Gastroesophageal sphincter (tissue), 4 donors: Measurements from ENCODE around the gene ITGA8. TPM values are rescaled to one million over a fixed set of nuclear protein-coding genes. Genes with fewer than 3 reads are reported as not detected.
"Not testable (repeated sequence)": the region's sequence is repeated elsewhere in the genome, so short reads cannot be mapped to it uniquely, and the experiment has no call there.

Experiments used
- ATAC-seq: fragments of 150-250 bp; one replicate; pipeline ENCODE4 v1.9.1; 2016; ENCODE audit warnings: mild to moderate bottlenecking, moderate library complexity
- H3K27ac ChIP-seq, 4 donors: fragments of 200-600 bp; sonication (generic) in 3 of 4; 1 replicate in 3 of 4; 2 replicates in 1 of 4; pipeline ENCODE4 v1.5.1; 2016 to 2019
- H3K27me3 ChIP-seq: fragments of 200-600 bp; sonication (generic); one replicate; pipeline ENCODE4 v1.5.1; 2019
- H3K36me3 ChIP-seq, 2 donors: fragments of 200-600 bp; sonication (generic); one replicate each; pipeline ENCODE4 v1.5.1; 2019; ENCODE audit warnings: control low read depth in 1 of 2
- H3K4me1 ChIP-seq, 3 donors: fragments of 200-600 bp; sonication (generic); 1 replicate in 2 of 3; 2 replicates in 1 of 3; pipeline ENCODE4 v1.5.1; 2016 to 2019; ENCODE audit warnings: control low read depth in 2 of 3
- H3K4me3 ChIP-seq, 2 donors: fragments of 200-600 bp; sonication (generic); one replicate each; pipeline ENCODE4 v1.5.1; 2019; ENCODE audit warnings: mild to moderate bottlenecking in 1 of 2, moderate library complexity in 1 of 2
- H3K9me3 ChIP-seq, 3 donors: fragments of 200-600 bp; sonication (generic); one replicate each; pipeline ENCODE4 v1.5.1; 2017 to 2019; ENCODE audit warnings: control low read depth in 2 of 3
- EP300 ChIP-seq: sonication (generic); formaldehyde crosslinking; IDR thresholded peaks from one replicate; pipeline ENCODE4 v1.6.1; 2017; ENCODE audit warnings: antibody characterized with exemption, mild to moderate bottlenecking
- POLR2A ChIP-seq, 2 donors: fragments of 450-650 bp; IDR thresholded peaks; one replicate each; pipeline ENCODE4 v1.6.1; 2017; ENCODE audit warnings: antibody characterized with exemption in 2 of 2, mild to moderate bottlenecking in 2 of 2, moderate library complexity in 1 of 2
- POLR2AphosphoS5 ChIP-seq: sonication (generic); formaldehyde crosslinking; IDR thresholded peaks from one replicate; pipeline ENCODE4 v1.6.1; 2017; ENCODE audit warnings: antibody characterized with exemption
- WGBS, 2 donors: methylation state at CpG; one replicate each; pipeline ENCODE4 v1.1.5; 2018; ENCODE audit warnings: low coverage in 1 of 2; 5-methylcytosine and 5-hydroxymethylcytosine counted together
- total RNA-seq, 4 donors: library from RNA; depleted of rRNA; stranded (reverse); fragments of >200 nt; gene quantifications; one replicate each; pipeline ENCODE4 v1.1.0, GENCODE V29; 2016
- TF ChIP-seq, protein P1 (sequence below), 4 experiments: fragments of 200-600 bp in 2 of 4; fragments of 450-650 bp in 2 of 4; sonication (generic) in 1 of 4; IDR thresholded peaks; one replicate each; pipeline ENCODE4 v1.5.1; 2017 to 2019; ENCODE audit warnings: antibody characterized with exemption in 4 of 4, mild to moderate bottlenecking in 2 of 4, moderate library complexity in 2 of 4

ITGA8 gene
- total RNA-seq, 4 donors from 2014 or later, result 37.6 to 667 (median 310) TPM

DNA sequence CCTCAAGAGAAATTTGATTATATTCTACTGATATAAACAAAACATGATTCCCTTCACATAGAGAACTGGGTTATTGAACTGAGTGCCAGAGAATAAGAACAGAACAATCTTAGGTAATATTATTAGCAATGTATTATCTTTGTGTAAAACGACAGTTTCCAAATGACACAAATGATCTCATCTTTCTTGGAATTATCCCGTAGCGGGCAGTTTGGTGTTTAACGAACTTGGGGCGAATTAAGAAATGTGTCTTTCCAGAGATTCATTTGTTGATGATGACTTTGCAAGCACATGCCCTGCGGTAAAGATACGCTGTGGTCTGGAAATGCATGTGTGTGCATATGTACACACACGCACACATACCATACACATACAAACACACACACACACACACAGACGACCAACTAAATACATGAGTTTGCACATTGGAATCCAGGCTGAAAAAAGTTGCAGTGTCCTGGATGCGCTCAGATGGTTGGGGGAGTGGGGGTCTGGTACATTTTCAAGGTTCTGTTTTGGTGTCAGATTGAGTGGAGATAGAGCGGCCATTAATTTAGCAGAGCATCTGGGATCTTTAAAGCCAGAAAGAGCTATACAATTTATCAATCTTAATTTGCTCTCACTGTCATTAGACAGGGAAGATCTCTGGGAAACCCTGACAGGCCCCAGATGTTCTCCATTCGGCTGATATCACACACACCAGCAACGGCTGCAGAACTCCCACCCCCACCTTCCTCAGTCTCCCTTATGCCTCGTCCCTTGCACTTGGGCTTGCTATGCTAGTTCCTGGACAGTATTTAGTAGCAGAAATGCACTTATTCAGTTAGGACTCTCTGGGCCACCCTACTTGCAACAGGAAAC is 236.3 kb downstream of the ITGA8 start:
- ATAC-seq, result no peak
- 33 to 53% methylated on average over 8 to 14 of the region's 14 CpGs for WGBS, 2 donors
- peaks cover 0 to 24% (median 0%) of the 10 kb centered on the region in 3 donors for H3K4me1 ChIP-seq

DNA sequence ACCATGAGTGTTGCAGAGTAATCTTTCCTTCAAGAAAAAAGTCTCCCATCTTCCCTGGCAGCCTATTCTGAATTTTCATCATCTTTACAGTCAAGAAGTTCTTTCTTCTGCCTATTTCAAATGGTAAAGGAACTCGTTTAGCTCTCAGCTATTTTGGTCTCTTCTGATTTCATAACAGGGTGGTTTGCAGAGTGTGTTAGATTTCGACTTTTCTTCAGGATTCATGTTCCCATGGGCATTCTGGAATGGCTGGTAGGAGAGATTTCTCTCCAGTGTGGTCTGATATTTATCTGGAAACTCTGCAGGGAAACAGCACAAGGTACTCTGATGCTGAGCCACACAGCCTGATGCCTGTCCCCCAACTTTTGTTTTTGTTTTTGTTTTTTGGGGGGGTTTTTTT is 237.6 kb downstream of the ITGA8 start:
- 37 to 43% methylated on average over 1 to 2 of the region's 2 CpGs for WGBS, 2 donors
- no peak for TF ChIP-seq POLR2A (IDR thresholded peaks at IDR 0.05)
- TF ChIP-seq, protein P1, sequence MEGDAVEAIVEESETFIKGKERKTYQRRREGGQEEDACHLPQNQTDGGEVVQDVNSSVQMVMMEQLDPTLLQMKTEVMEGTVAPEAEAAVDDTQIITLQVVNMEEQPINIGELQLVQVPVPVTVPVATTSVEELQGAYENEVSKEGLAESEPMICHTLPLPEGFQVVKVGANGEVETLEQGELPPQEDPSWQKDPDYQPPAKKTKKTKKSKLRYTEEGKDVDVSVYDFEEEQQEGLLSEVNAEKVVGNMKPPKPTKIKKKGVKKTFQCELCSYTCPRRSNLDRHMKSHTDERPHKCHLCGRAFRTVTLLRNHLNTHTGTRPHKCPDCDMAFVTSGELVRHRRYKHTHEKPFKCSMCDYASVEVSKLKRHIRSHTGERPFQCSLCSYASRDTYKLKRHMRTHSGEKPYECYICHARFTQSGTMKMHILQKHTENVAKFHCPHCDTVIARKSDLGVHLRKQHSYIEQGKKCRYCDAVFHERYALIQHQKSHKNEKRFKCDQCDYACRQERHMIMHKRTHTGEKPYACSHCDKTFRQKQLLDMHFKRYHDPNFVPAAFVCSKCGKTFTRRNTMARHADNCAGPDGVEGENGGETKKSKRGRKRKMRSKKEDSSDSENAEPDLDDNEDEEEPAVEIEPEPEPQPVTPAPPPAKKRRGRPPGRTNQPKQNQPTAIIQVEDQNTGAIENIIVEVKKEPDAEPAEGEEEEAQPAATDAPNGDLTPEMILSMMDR (IDR thresholded peaks at IDR 0.05), result no peak
- ATAC-seq, result no peak
- H3K27ac ChIP-seq, result no peak overlapping the region
- H3K4me3 ChIP-seq, result no peak overlapping the region
- H3K4me1 ChIP-seq, result peaks cover 0 to 24% (median 0%) of the 10 kb centered on the region in 3 donors
- H3K9me3 ChIP-seq, result no peaks in the 10 kb centered on the region
- H3K27me3 ChIP-seq, result no peaks in the 10 kb centered on the region
- no peaks in the 10 kb centered on the region for H3K36me3 ChIP-seq

More for the DNA sequence above, 236.3 kb downstream of the ITGA8 start:
- H3K27me3 ChIP-seq, result no peaks in the 10 kb centered on the region
- no peak overlapping the region for H3K4me3 ChIP-seq
- no peaks in the 10 kb centered on the region for H3K9me3 ChIP-seq
- TF ChIP-seq POLR2AphosphoS5 (no peak), POLR2A (IDR thresholded peaks at IDR 0.05) (no peak)
- TF ChIP-seq, protein P1 (IDR thresholded peaks at IDR 0.05), result no peak
- H3K36me3 ChIP-seq, result no peaks in the 10 kb centered on the region
- H3K27ac ChIP-seq, result no peak overlapping the region

GRCh38 chr10:15478950-15479349 is 240.8 kb downstream of the ITGA8 start:
- H3K4me3 ChIP-seq, result no peak overlapping the region
- H3K36me3 ChIP-seq, result no peaks in the 10 kb centered on the region
- no peak overlapping the region for H3K27ac ChIP-seq
- H3K9me3 ChIP-seq, result no peaks in the 10 kb centered on the region
- ATAC-seq, result no peak
- no peaks in the 10 kb centered on the region for H3K4me1 ChIP-seq
- 72 to 75% methylated on average over 2 of the region's 2 CpGs for WGBS, 2 donors
- no peaks in the 10 kb centered on the region for H3K27me3 ChIP-seq
- TF ChIP-seq EP300 (no peak), POLR2A (IDR thresholded peaks at IDR 0.05) (no peak), POLR2AphosphoS5 (no peak)
- TF ChIP-seq, protein P1 (IDR thresholded peaks at IDR 0.05), result no peak

DNA sequence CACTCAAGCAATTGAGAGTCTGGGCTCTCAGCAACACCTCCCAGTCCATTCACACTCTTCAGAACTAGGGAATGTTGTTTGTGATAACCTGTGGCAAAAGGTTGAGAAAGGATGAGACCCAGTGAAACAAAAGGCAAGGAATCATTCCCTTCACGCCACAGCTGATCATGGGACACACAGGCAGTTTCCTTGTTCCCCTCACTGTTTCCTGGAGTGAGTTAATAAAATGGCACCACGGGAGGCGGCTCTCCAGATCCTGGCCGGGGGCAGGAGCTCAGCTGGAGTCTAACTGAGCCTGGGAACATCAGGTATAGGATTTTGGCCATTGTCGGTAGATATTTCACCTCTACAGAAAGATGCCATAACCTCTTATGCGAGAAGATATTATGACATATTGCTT is 241.3 kb downstream of the ITGA8 start:
- no peak for TF ChIP-seq EP300
- TF ChIP-seq, protein P1 (IDR thresholded peaks at IDR 0.05), result no peak
- TF ChIP-seq POLR2A (IDR thresholded peaks at IDR 0.05), result no peak
- TF ChIP-seq POLR2AphosphoS5, result no peak
- no peaks in the 10 kb centered on the region for H3K27me3 ChIP-seq
- no peaks in the 10 kb centered on the region for H3K36me3 ChIP-seq
- no peaks in the 10 kb centered on the region for H3K4me1 ChIP-seq
- no peaks in the 10 kb centered on the region for H3K9me3 ChIP-seq
- no peak overlapping the region for H3K27ac ChIP-seq
- H3K4me3 ChIP-seq, result no peak overlapping the region
- WGBS, 2 donors, result 44 to 72% methylated on average over 4 to 6 of the region's 6 CpGs
- ATAC-seq, result no peak

- Histone ChIP-seq H3K36me3 (no peaks in the 10 kb centered on the region), H3K4me1 (no peaks in the 10 kb centered on the region), H3K27me3 (no peaks in the 10 kb centered on the region), H3K9me3 (no peaks in the 10 kb centered on the region), H3K27ac (no peak overlapping the region), H3K4me3 (no peak overlapping the region)
- 89% methylated on average over 4 of the region's 4 CpGs; no CpG with 5 or more reads in 1 of the 2 donors for WGBS, 2 donors
- no peak for ATAC-seq
- TF ChIP-seq, protein P1 (IDR thresholded peaks at IDR 0.05), result no peak
- TF ChIP-seq EP300, result no peak
- TF ChIP-seq POLR2AphosphoS5, result no peak
- no peak for TF ChIP-seq POLR2A (IDR thresholded peaks at IDR 0.05)
Measured at GRCh38 chr10:15476337-15476736, 243.4 kb downstream of the ITGA8 start.

- H3K27ac ChIP-seq, ATAC-seq, H3K36me3 ChIP-seq, H3K4me3 ChIP-seq, H3K27me3 ChIP-seq, H3K4me1 ChIP-seq, H3K9me3 ChIP-seq: not testable (repeated sequence)
Measured at GRCh38 chr10:15475439-15475838, 244.3 kb downstream of the ITGA8 start.
